CD8-positive, alpha-beta memory T cell (primary cell): ENCODE results near the gene GP9. TPM values are rescaled to one million over a fixed set of nuclear protein-coding genes. Genes with fewer than 3 reads are reported as not detected.
"Not testable (repeated sequence)": the region's sequence is repeated elsewhere in the genome, so short reads cannot be mapped to it uniquely, and the experiment has no call there.

Source experiments
- CTCF ChIA-PET: fragments of 350-600 bp; sonication (Branson Sonifier 250); formaldehyde crosslinking; loops from one replicate; lab custom pipeline; 2021; ENCODE audit warnings: antibody characterized with exemption; lab: Charles Lee
- POLR2A ChIA-PET: fragments of 350-600 bp; sonication (Branson Sonifier 250); formaldehyde crosslinking; loops from one replicate; lab custom pipeline; 2021; ENCODE audit warnings: antibody characterized with exemption; lab: Charles Lee
- DNase-seq, 5 donors: peaks; one replicate each; pipeline versions ENCODE4 v3.0.0 to v3.0.0-alpha.2; 2020 to 2022; ENCODE audit warnings: mixed read lengths in 1 of 5
- H3K27ac ChIP-seq: one replicate; pipeline ENCODE4 v1.7.0; 2013; ENCODE audit warnings: low read depth, mild to moderate bottlenecking, low read length, moderate library complexity
- H3K27me3 ChIP-seq: 2 replicates; pipeline ENCODE4 v1.7.0; 2013; ENCODE audit warnings: low read length, mild to moderate bottlenecking; ENCODE audit not compliant: insufficient read depth, poor library complexity, severe bottlenecking
- H3K36me3 ChIP-seq: 2 replicates; pipeline ENCODE4 v1.7.0; 2013; ENCODE audit warnings: mild to moderate bottlenecking, low read length, moderate library complexity; ENCODE audit not compliant: insufficient read depth
- H3K4me1 ChIP-seq: 2 replicates; pipeline ENCODE4 v1.7.0; 2013; ENCODE audit warnings: mild to moderate bottlenecking, low read length, moderate library complexity; ENCODE audit not compliant: insufficient read depth
- H3K4me3 ChIP-seq: 2 replicates; pipeline ENCODE4 v1.7.0; 2013; ENCODE audit warnings: mild to moderate bottlenecking, low read length
- H3K9me3 ChIP-seq: 2 replicates; pipeline ENCODE4 v1.7.0; 2013; ENCODE audit warnings: mild to moderate bottlenecking, low read length
- H3K27ac Mint-ChIP-seq, 8 donors: one replicate each; pipeline ENCODE4 v1.8.0; 2020 to 2021; ENCODE audit warnings: mixed read lengths in 8 of 8, mild to moderate bottlenecking in 6 of 8, inconsistent platforms in 3 of 8, moderate library complexity in 3 of 8
- H3K27me3 Mint-ChIP-seq, 2 donors: one replicate each; pipeline ENCODE4 v1.8.0; 2020 to 2021; ENCODE audit warnings: mixed read lengths in 2 of 2, mild to moderate bottlenecking in 1 of 2, moderate library complexity in 1 of 2
- H3K36me3 Mint-ChIP-seq, 3 donors: one replicate each; pipeline ENCODE4 v1.8.0; 2020 to 2021; ENCODE audit warnings: mixed read lengths in 3 of 3, inconsistent platforms in 1 of 3, mild to moderate bottlenecking in 1 of 3
- H3K4me1 Mint-ChIP-seq, 3 donors: one replicate each; pipeline ENCODE4 v1.8.0; 2020 to 2021; ENCODE audit warnings: mixed read lengths in 3 of 3, inconsistent platforms in 1 of 3, mild to moderate bottlenecking in 1 of 3
- H3K4me3 Mint-ChIP-seq, 7 donors: one replicate each; pipeline ENCODE4 v1.8.0; 2020 to 2021; ENCODE audit warnings: mixed read lengths in 7 of 7, mild to moderate bottlenecking in 6 of 7, moderate library complexity in 4 of 7, inconsistent platforms in 2 of 7
- H3K9me3 Mint-ChIP-seq, 5 donors: one replicate each; pipeline ENCODE4 v1.8.0; 2020 to 2022; ENCODE audit warnings: mixed read lengths in 5 of 5, mild to moderate bottlenecking in 3 of 5, moderate library complexity in 2 of 5, inconsistent platforms in 1 of 5
- polyA plus RNA-seq: library from polyadenylated mRNA; unstranded; fragments of 300-500 nt; fragmentation: Illumina TruSeq; gene quantifications from one replicate; pipeline ENCODE4 v1.2.3, GENCODE V29; 2021
- total RNA-seq, 2 experiments: library from RNA; stranded (reverse); gene quantifications; one replicate each; pipeline ENCODE4 v1.2.3, GENCODE V29; 2021

Gene GP9
- total and polyA plus RNA-seq, 3 experiments from 2014 or later, result not detected

DNA sequence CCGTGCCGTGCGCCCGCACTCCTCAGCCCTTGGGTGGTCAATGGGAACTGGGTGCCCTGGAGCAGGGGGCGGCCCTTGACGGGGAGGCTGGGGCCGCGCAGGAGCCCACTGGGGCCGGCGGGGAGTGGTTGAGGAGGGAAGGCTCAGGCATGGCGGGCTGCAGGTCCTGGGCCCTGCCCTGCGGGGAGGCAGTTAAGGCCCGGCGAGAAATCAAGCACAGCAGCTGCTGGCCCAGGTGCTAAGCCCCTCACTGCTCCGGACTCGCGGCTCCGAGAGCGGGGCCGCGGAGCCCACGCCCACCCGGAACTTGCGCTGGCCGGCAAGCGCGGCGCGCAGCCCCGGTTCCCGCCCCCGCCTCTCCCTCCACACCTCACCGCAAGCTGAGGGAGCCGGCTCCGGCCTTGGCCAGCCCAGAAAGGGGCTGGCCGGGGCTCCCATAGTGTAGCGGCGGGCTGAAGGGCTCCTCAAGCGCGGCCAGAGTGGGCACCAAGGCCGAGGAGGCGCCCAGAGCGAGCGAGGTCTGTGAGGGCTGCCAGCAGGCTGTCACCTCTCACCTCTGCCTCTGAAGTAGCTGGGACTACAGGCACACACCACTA, 7.8 kb downstream of the GP9 start:
- no peaks in the 10 kb centered on the region for H3K9me3 ChIP-seq
- H3K27ac ChIP-seq, result no peak overlapping the region
- no peaks in the 10 kb centered on the region for H3K4me1 ChIP-seq
- H3K9me3 Mint-ChIP-seq, result no peaks in the 10 kb centered on the region
- peak overlapping the region in 6 of 7 donors; percentile 56 to 75 (median 66) for H3K4me3 Mint-ChIP-seq
- peaks cover 11 to 31% of the 10 kb centered on the region in 2 donors for H3K27me3 Mint-ChIP-seq
- DNase-seq, result no peak
- H3K27ac Mint-ChIP-seq, result peak overlapping the region in 1 of 8 donors; percentile 82
- no peaks in the 10 kb centered on the region for H3K27me3 ChIP-seq
- no peaks in the 10 kb centered on the region for H3K36me3 ChIP-seq
- peaks cover 0 to 4% (median 0%) of the 10 kb centered on the region in 3 donors for H3K36me3 Mint-ChIP-seq
- no peak overlapping the region for H3K4me3 ChIP-seq
- POLR2A ChIA-PET, result interaction anchor here (0.6 to 1.8 kb wide), 3 partner anchors 52 to 181 kb away, joined by 3 to 5 read pairs (median 5); partner anchors contain the start of genes COPG1 and RAB43
- H3K4me1 Mint-ChIP-seq, result peaks cover 3 to 11% (median 5%) of the 10 kb centered on the region in 3 donors
- CTCF ChIA-PET, result interaction anchor here (0.7 to 6.0 kb wide), 4 partner anchors 14 to 94 kb away, joined by 3 to 45 read pairs (median 3); partner anchors contain the start of gene RAB43

DNA sequence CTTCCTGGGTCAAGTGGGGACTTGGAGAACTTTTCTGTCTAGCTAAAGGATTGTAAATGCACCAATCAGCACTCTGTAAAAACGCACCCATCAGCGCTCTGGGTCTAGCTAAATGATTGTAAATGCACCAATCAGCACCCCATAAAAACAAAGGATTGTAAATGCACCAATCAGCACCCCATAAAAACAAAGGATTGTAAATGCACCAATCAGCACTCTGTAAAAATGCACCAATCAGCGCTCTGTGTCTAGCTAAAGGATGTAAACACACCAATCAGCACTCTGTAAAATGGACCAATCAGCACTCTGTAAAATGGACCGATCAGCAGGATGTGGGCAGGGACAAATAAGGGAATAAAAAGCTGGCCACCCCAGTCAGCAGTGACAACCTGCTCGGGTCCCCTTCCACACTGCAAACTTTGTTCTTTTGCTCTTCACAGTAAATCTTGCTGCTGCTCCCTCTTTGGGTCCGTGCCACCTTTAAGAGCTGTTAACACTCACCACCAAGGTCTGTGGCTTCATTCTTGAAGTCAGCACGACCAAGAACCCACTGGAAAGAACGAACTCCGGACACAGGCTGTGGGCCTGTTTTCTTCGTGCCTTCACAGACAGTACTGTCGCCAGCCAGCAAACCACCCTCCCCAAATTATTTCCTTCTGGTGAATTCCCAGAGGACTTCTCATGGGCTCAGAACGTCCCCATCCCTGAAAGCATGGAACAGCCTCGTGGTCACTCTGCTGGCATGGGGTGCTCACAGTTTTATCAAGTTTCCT, 8.9 kb downstream of the GP9 start:
- H3K9me3 Mint-ChIP-seq, H3K36me3 Mint-ChIP-seq, H3K27me3 ChIP-seq, H3K27ac ChIP-seq, DNase-seq, H3K4me1 ChIP-seq, H3K36me3 ChIP-seq, H3K4me3 ChIP-seq, H3K27ac Mint-ChIP-seq, H3K9me3 ChIP-seq: not testable (repeated sequence)
- peak overlapping the region in 3 of 7 donors; percentile 31 to 70 (median 56) for H3K4me3 Mint-ChIP-seq
- H3K4me1 Mint-ChIP-seq, result peaks cover 3 to 11% (median 5%) of the 10 kb centered on the region in 3 donors
- ChIA-PET CTCF (interaction anchor here (0.7 to 6.0 kb wide), 3 partner anchors 9 to 52 kb away, joined by 3 to 45 read pairs (median 3); partner anchors contain the start of gene RAB43), POLR2A (interaction anchor here (1.3 to 1.8 kb wide), 2 partner anchors 52 to 53 kb away, joined by 3 to 5 read pairs; partner anchors contain the start of gene RAB43)
- H3K27me3 Mint-ChIP-seq, result peaks cover 11 to 31% of the 10 kb centered on the region in 2 donors

DNA sequence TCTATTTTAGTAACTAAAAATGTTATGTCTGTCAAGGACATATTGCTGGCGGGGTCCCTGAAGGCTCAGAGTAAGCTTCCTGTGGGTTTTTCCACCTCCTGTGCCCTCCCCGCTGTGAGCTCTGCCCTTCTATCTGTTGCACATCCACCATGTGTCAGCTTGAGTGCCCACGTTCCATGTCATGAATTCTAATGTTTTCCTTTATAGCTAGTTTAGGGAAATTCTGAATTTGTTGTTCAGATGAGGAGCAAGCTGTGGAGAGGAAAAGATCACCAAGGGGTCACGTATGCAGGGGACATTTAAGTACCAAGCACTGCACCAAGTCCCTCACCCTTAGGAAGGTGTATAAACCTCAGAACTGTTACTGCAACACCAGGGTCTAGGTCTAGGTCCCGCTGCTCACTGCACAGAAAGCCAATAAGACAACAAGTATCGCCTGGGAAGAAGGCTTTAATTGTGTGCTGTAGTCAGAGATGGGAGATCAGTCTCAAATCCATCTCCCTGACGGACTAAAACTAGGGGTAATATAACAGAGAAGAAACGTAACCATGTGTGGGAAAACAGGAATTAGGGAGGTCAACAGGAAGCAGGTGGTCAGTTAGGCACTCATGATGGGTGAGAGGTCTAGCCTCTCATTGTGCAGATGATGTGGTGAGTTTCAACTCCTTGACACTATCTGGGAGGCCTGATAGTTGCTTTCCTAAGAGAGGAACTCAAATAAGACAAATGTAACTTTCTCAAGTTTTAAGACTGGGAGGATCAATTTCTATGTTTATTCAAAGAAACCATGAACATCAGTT, 9.7 kb downstream of the GP9 start:
- no peaks in the 10 kb centered on the region for H3K4me1 ChIP-seq
- Mint-ChIP-seq H3K36me3 (peaks cover 0 to 4% (median 0%) of the 10 kb centered on the region in 3 donors), H3K9me3 (no peaks in the 10 kb centered on the region), H3K4me3 (peak overlapping the region in 1 of 7 donors; percentile 33), H3K27ac (no peak overlapping the region), H3K4me1 (peaks cover 3 to 11% (median 5%) of the 10 kb centered on the region in 3 donors), H3K27me3 (peaks cover 11 to 31% of the 10 kb centered on the region in 2 donors)
- no peak overlapping the region for H3K4me3 ChIP-seq
- no peaks in the 10 kb centered on the region for H3K36me3 ChIP-seq
- H3K27me3 ChIP-seq, result no peaks in the 10 kb centered on the region
- no peaks in the 10 kb centered on the region for H3K9me3 ChIP-seq
- ChIA-PET POLR2A (interaction anchor here (1.8 kb wide), 1 partner anchor 54 kb away, joined by 5 read pairs; no protein-coding TSS in a partner anchor), CTCF (interaction anchor here (1.1 to 6.0 kb wide), 2 partner anchors 16 to 17 kb away, joined by 3 to 45 read pairs; no protein-coding TSS in a partner anchor)
- no peak overlapping the region for H3K27ac ChIP-seq
- no peak for DNase-seq

- ChIA-PET POLR2A (interaction anchor here (0.6 kb wide), 1 partner anchor 21 kb away, joined by 3 read pairs; no protein-coding TSS in a partner anchor), CTCF (interaction anchor here (0.9 kb wide), 1 partner anchor 24 kb away, joined by 3 read pairs; no protein-coding TSS in a partner anchor)
- Mint-ChIP-seq H3K4me3 (no peak overlapping the region), H3K36me3 (peaks cover 0 to 4% (median 0%) of the 10 kb centered on the region in 3 donors), H3K27me3 (peaks cover 0 to 6% of the 10 kb centered on the region in 2 donors), H3K4me1 (peaks cover 0 to 2% (median 2%) of the 10 kb centered on the region in 3 donors), H3K9me3 (no peaks in the 10 kb centered on the region), H3K27ac (peak overlapping the region in 1 of 8 donors; percentile 74)
- Histone ChIP-seq H3K27me3 (no peaks in the 10 kb centered on the region), H3K9me3 (no peaks in the 10 kb centered on the region), H3K27ac (no peak overlapping the region), H3K4me3 (no peak overlapping the region), H3K4me1 (no peaks in the 10 kb centered on the region), H3K36me3 (no peaks in the 10 kb centered on the region)
- DNase-seq, result no peak
Measured at GRCh38 chr3:129077222-129077621, 16.6 kb downstream of the GP9 start.

- no peaks in the 10 kb centered on the region for H3K4me1 ChIP-seq
- DNase-seq, result no peak
- Mint-ChIP-seq H3K9me3 (no peaks in the 10 kb centered on the region), H3K36me3 (no peaks in the 10 kb centered on the region), H3K27ac (peak overlapping the region in 1 of 8 donors; percentile 88), H3K4me3 (no peak overlapping the region), H3K27me3 (no peaks in the 10 kb centered on the region), H3K4me1 (peaks cover 0 to 2% (median 2%) of the 10 kb centered on the region in 3 donors)
- no peaks in the 10 kb centered on the region for H3K9me3 ChIP-seq
- no peaks in the 10 kb centered on the region for H3K36me3 ChIP-seq
- ChIA-PET CTCF (interaction anchor here (1.5 kb wide), 1 partner anchor 9 kb away, joined by 3 read pairs; no protein-coding TSS in a partner anchor), POLR2A (no interaction called here)
- H3K4me3 ChIP-seq, result no peak overlapping the region
- no peaks in the 10 kb centered on the region for H3K27me3 ChIP-seq
- H3K27ac ChIP-seq, result no peak overlapping the region
Measured at GRCh38 chr3:129078510-129078909, 17.9 kb downstream of the GP9 start.

- H3K4me1 Mint-ChIP-seq, result peaks cover 0 to 4% (median 2%) of the 10 kb centered on the region in 3 donors
- H3K27ac ChIP-seq, result peak overlapping the region; percentile 9
- peak overlapping the region in 1 of 8 donors; percentile 19 for H3K27ac Mint-ChIP-seq
- no peaks in the 10 kb centered on the region for H3K27me3 Mint-ChIP-seq
- H3K36me3 ChIP-seq, result no peaks in the 10 kb centered on the region
- H3K4me1 ChIP-seq, result no peaks in the 10 kb centered on the region
- no peaks in the 10 kb centered on the region for H3K27me3 ChIP-seq
- H3K9me3 ChIP-seq, result no peaks in the 10 kb centered on the region
- DNase-seq, result no peak
- POLR2A ChIA-PET, result no interaction called here
- H3K36me3 Mint-ChIP-seq, result no peaks in the 10 kb centered on the region
- CTCF ChIA-PET, result no interaction called here
- H3K4me3 Mint-ChIP-seq, result no peak overlapping the region
- H3K9me3 Mint-ChIP-seq, result no peaks in the 10 kb centered on the region
- no peak overlapping the region for H3K4me3 ChIP-seq
Measured at GRCh38 chr3:129081503-129081902, 20.9 kb downstream of the GP9 start.

GRCh38 chr3:129082026-129082425, 21.4 kb downstream of the GP9 start:
- Histone ChIP-seq H3K27ac (peak overlapping the region; percentile 9), H3K9me3 (no peaks in the 10 kb centered on the region), H3K4me1 (no peaks in the 10 kb centered on the region), H3K27me3 (no peaks in the 10 kb centered on the region), H3K4me3 (no peak overlapping the region), H3K36me3 (no peaks in the 10 kb centered on the region)
- CTCF ChIA-PET, result no interaction called here
- no peaks in the 10 kb centered on the region for H3K9me3 Mint-ChIP-seq
- DNase-seq, result no peak
- H3K4me3 Mint-ChIP-seq, result no peak overlapping the region
- POLR2A ChIA-PET, result no interaction called here
- H3K27ac Mint-ChIP-seq, result peak overlapping the region in 2 of 8 donors; percentile 6 to 19
- H3K27me3 Mint-ChIP-seq, result no peaks in the 10 kb centered on the region
- H3K4me1 Mint-ChIP-seq, result peaks cover 0 to 4% (median 2%) of the 10 kb centered on the region in 3 donors
- no peaks in the 10 kb centered on the region for H3K36me3 Mint-ChIP-seq
